Caki2 (cell line): ENCODE results near the gene UBE2E2. TPM values are rescaled to one million over a fixed set of nuclear protein-coding genes. Genes with fewer than 3 reads are reported as not detected.

ENCODE experiments used
- DNase-seq: peaks from one replicate; pipeline ENCODE4 v3.0.0-alpha.2; 2015; ENCODE audit warnings: low read depth
- in situ Hi-C: cut with HindIII; loops from 2 replicates; pipeline ENCODE4 v1.10.0; 2016; ENCODE audit warnings: low sequenced_read_pairs, low pct_unique_long_range_greater_than_20kb, mixed read lengths
- total RNA-seq: library from RNA; depleted of rRNA; stranded (reverse); fragments of >200 nt; shearing (Covaris generic); gene quantifications from 2 replicates; pipeline ENCODE4 v1.2.3, GENCODE V29; 2014; ENCODE audit warnings: low replicate concordance

Gene UBE2E2
- total RNA-seq, 1 experiment from 2014 or later, result 37.9 TPM

GRCh38 chr3:23474580-23475357 is 271.6 kb downstream of the UBE2E2 start:
- in situ Hi-C loops, result no loop called here
- no peak for DNase-seq

- DNase-seq, result no peak
- in situ Hi-C loops, result no loop called here
These were observed 272.3 kb downstream of the UBE2E2 start for GRCh38 chr3:23475446-23475845.

GRCh38 chr3:23479026-23479425 is 275.9 kb downstream of the UBE2E2 start:
- DNase-seq, result no peak

GRCh38 chr3:23479615-23480328 is 276.6 kb downstream of the UBE2E2 start:
- in situ Hi-C loops, result no loop called here
- no peak for DNase-seq

More at GRCh38 chr3:23479026-23479425, 275.9 kb downstream of the UBE2E2 start:
- in situ Hi-C loops, result no loop called here

- in situ Hi-C loops, result no loop called here
- no peak for DNase-seq
These were observed 277.2 kb downstream of the UBE2E2 start for GRCh38 chr3:23480329-23480714.

- DNase-seq, result no peak
- in situ Hi-C loops, result no loop called here
These were observed 278.0 kb downstream of the UBE2E2 start for GRCh38 chr3:23481011-23481615.

GRCh38 chr3:23481616-23482278 is 278.6 kb downstream of the UBE2E2 start:
- no peak for DNase-seq
- in situ Hi-C loops, result no loop called here

GRCh38 chr3:23484386-23484785 is 281.3 kb downstream of the UBE2E2 start:
- DNase-seq, result no peak
- in situ Hi-C loops, result no loop called here

- in situ Hi-C loops, result no loop called here
- no peak for DNase-seq
These were observed 282.8 kb downstream of the UBE2E2 start for GRCh38 chr3:23485922-23486321.

GRCh38 chr3:23487015-23487414 is 283.9 kb downstream of the UBE2E2 start:
- no peak for DNase-seq
- in situ Hi-C loops, result no loop called here

GRCh38 chr3:23488618-23489017 is 285.5 kb downstream of the UBE2E2 start:
- in situ Hi-C loops, result no loop called here

GRCh38 chr3:23489300-23490158 is 286.4 kb downstream of the UBE2E2 start:
- DNase-seq, result no peak
- in situ Hi-C loops, result no loop called here

More at GRCh38 chr3:23488618-23489017, 285.5 kb downstream of the UBE2E2 start:
- DNase-seq, result no peak

GRCh38 chr3:23490459-23490858 is 287.3 kb downstream of the UBE2E2 start:
- in situ Hi-C loops, result no loop called here
- DNase-seq, result no peak

GRCh38 chr3:23492057-23492456 is 288.9 kb downstream of the UBE2E2 start:
- in situ Hi-C loops, result no loop called here
- DNase-seq, result no peak

- DNase-seq, result no peak
- in situ Hi-C loops, result no loop called here
These were observed 290.8 kb downstream of the UBE2E2 start for GRCh38 chr3:23493889-23494288.

- no peak for DNase-seq
- in situ Hi-C loops, result no loop called here
These were observed 291.8 kb downstream of the UBE2E2 start for GRCh38 chr3:23494967-23495366.

GRCh38 chr3:23495507-23495906 is 292.4 kb downstream of the UBE2E2 start:
- in situ Hi-C loops, result no loop called here
- DNase-seq, result no peak

- DNase-seq, result no peak
- in situ Hi-C loops, result no loop called here
These were observed 293.0 kb downstream of the UBE2E2 start for GRCh38 chr3:23496165-23496564.
